HL-60 (cell line): ENCODE measurements around the gene DYRK2.

Experiments used
- POLR2AphosphoS5 ChIP-seq: IDR thresholded peaks from 2 replicates; pipeline ENCODE4 v1.6.1; 2012; ENCODE audit warnings: low read depth
- TF ChIP-seq, protein P1 (sequence below): IDR thresholded peaks from one replicate; pipeline ENCODE4 v1.5.1; 2011; ENCODE audit warnings: low read length, control low read depth, inconsistent platforms; ENCODE audit not compliant: insufficient read depth
- TF ChIP-seq, protein P2 (sequence below): IDR thresholded peaks from 2 replicates; pipeline ENCODE4 v1.6.1; 2012; ENCODE audit warnings: low read depth; ENCODE audit not compliant: insufficient replicate concordance

DNA sequence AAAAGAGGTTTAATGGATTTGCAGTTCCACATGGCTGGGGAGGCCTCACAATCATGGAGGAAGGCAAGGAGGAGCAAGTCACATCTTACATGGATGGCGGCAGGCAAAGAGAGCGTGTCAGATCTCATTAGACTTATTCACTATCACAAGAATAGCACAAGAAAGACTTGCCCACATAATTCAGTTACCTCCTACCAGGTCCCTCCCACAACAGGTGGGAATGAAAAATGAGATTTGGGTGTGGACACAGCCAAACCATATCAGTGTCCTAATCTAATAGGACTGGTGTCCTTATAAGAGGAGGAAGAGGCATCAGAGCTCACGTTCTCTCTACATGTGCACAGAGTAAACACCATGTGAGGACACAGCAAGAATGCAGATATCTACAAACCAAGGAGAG is 25.9 kb downstream of the DYRK2 start:
- TF ChIP-seq, protein P1, sequence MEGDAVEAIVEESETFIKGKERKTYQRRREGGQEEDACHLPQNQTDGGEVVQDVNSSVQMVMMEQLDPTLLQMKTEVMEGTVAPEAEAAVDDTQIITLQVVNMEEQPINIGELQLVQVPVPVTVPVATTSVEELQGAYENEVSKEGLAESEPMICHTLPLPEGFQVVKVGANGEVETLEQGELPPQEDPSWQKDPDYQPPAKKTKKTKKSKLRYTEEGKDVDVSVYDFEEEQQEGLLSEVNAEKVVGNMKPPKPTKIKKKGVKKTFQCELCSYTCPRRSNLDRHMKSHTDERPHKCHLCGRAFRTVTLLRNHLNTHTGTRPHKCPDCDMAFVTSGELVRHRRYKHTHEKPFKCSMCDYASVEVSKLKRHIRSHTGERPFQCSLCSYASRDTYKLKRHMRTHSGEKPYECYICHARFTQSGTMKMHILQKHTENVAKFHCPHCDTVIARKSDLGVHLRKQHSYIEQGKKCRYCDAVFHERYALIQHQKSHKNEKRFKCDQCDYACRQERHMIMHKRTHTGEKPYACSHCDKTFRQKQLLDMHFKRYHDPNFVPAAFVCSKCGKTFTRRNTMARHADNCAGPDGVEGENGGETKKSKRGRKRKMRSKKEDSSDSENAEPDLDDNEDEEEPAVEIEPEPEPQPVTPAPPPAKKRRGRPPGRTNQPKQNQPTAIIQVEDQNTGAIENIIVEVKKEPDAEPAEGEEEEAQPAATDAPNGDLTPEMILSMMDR, result no peak
- no peak for TF ChIP-seq POLR2AphosphoS5
- TF ChIP-seq, protein P2, sequence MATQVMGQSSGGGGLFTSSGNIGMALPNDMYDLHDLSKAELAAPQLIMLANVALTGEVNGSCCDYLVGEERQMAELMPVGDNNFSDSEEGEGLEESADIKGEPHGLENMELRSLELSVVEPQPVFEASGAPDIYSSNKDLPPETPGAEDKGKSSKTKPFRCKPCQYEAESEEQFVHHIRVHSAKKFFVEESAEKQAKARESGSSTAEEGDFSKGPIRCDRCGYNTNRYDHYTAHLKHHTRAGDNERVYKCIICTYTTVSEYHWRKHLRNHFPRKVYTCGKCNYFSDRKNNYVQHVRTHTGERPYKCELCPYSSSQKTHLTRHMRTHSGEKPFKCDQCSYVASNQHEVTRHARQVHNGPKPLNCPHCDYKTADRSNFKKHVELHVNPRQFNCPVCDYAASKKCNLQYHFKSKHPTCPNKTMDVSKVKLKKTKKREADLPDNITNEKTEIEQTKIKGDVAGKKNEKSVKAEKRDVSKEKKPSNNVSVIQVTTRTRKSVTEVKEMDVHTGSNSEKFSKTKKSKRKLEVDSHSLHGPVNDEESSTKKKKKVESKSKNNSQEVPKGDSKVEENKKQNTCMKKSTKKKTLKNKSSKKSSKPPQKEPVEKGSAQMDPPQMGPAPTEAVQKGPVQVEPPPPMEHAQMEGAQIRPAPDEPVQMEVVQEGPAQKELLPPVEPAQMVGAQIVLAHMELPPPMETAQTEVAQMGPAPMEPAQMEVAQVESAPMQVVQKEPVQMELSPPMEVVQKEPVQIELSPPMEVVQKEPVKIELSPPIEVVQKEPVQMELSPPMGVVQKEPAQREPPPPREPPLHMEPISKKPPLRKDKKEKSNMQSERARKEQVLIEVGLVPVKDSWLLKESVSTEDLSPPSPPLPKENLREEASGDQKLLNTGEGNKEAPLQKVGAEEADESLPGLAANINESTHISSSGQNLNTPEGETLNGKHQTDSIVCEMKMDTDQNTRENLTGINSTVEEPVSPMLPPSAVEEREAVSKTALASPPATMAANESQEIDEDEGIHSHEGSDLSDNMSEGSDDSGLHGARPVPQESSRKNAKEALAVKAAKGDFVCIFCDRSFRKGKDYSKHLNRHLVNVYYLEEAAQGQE, result no peak
